AG04450 (cell line): Measurements from ENCODE around the gene PTGER3. TPM values are rescaled to one million over a fixed set of nuclear protein-coding genes. Genes with fewer than 3 reads are reported as not detected.

ENCODE experiments used
- CTCF ChIA-PET: fragments of 300-600, 350-600 bp; formaldehyde crosslinking; extraction: SDS; loops from one replicate; lab custom pipeline; 2022; ENCODE audit warnings: antibody characterized with exemption, inconsistent platforms; lab: Charles Lee
- POLR2A ChIA-PET: fragments of 350-600 bp; formaldehyde crosslinking; extraction: SDS; loops from one replicate; lab custom pipeline; 2021; ENCODE audit warnings: antibody characterized with exemption, inconsistent platforms; lab: Yijun Ruan, JAX
- DNase-seq: peaks from one replicate; pipeline ENCODE4 v3.0.0-alpha.2; 2011; ENCODE audit warnings: low read depth, low spot score
- H3K27ac ChIP-seq: one replicate; pipeline ENCODE4 v1.5.1; 2012; ENCODE audit warnings: low read depth, low read length, control low read depth
- H3K27me3 ChIP-seq: one replicate; pipeline ENCODE4 v1.6.0; 2012; ENCODE audit warnings: low read length; ENCODE audit not compliant: control insufficient read depth, insufficient read depth
- H3K4me3 ChIP-seq: 2 replicates; pipeline ENCODE4 v1.5.1; 2011; ENCODE audit warnings: mild to moderate bottlenecking, low read depth, low read length, control low read depth
- H3K9me3 ChIP-seq: 2 replicates; pipeline ENCODE4 v1.5.1; 2012; ENCODE audit warnings: low read length; ENCODE audit not compliant: control insufficient read depth, insufficient read depth
- CTCF ChIP-seq: IDR thresholded peaks from 2 replicates; pipeline ENCODE4 v1.5.1; 2011; ENCODE audit warnings: low read depth, low read length, control low read depth, inconsistent platforms
- polyA plus RNA-seq: library from polyadenylated mRNA; depleted of rRNA; stranded (reverse); fragments of >200 nt; gene quantifications from 2 replicates; pipeline ENCODE4 v1.2.3, GENCODE V29; 2011

The PTGER3 gene
- polyA plus RNA-seq, 1 experiment: not detected

- ChIA-PET CTCF (no interaction called here), POLR2A (no interaction called here)
- no peak for DNase-seq
- H3K9me3 ChIP-seq: peaks cover 9% of the 10 kb centered on the region; the same call in 1 of the 2 replicates
- peaks cover 34% of the 10 kb centered on the region for H3K27me3 ChIP-seq
- TF ChIP-seq CTCF: no peak
- no peak overlapping the region for H3K4me3 ChIP-seq
- no peak overlapping the region for H3K27ac ChIP-seq
These were observed 2.8 kb downstream of the PTGER3 start for GRCh38 chr1:71044833-71045232.

- no peak for DNase-seq
- TF ChIP-seq CTCF: no peak
- H3K4me3 ChIP-seq: no peak overlapping the region
- peaks cover 28% of the 10 kb centered on the region for H3K27me3 ChIP-seq
- H3K9me3 ChIP-seq: peaks cover 9% of the 10 kb centered on the region; the same call in 1 of the 2 replicates
- no peak overlapping the region for H3K27ac ChIP-seq
- POLR2A ChIA-PET: no interaction called here
- CTCF ChIA-PET: no interaction called here
These were observed 4.6 kb downstream of the PTGER3 start for GRCh38 chr1:71043065-71043464.

- POLR2A ChIA-PET: no interaction called here
- DNase-seq: no peak
- Histone ChIP-seq H3K27me3 (peaks cover 17% of the 10 kb centered on the region), H3K27ac (no peak overlapping the region), H3K9me3 (peaks cover 3% of the 10 kb centered on the region; the same call in 1 of the 2 replicates), H3K4me3 (no peak overlapping the region)
- CTCF ChIA-PET: no interaction called here
- no peak for TF ChIP-seq CTCF
These were observed 5.8 kb downstream of the PTGER3 start for GRCh38 chr1:71041806-71042205.

GRCh38 chr1:71039661-71040262 lies 7.9 kb downstream of the PTGER3 start:
- TF ChIP-seq CTCF: no peak
- ChIA-PET POLR2A (no interaction called here), CTCF (interaction anchor here (0.7 kb wide), 2 partner anchors 452 to 1084 kb away, joined by 3 to 4 read pairs; no protein-coding TSS in a partner anchor)
- H3K27ac ChIP-seq: no peak overlapping the region
- DNase-seq: no peak
- no peaks in the 10 kb centered on the region for H3K9me3 ChIP-seq
- H3K4me3 ChIP-seq: no peak overlapping the region
- peaks cover 4% of the 10 kb centered on the region for H3K27me3 ChIP-seq

GRCh38 chr1:71038942-71039341 lies 8.7 kb downstream of the PTGER3 start:
- Histone ChIP-seq H3K9me3 (no peaks in the 10 kb centered on the region), H3K27me3 (peaks cover 4% of the 10 kb centered on the region), H3K4me3 (no peak overlapping the region), H3K27ac (no peak overlapping the region)
- TF ChIP-seq CTCF: no peak
- ChIA-PET POLR2A (no interaction called here), CTCF (no interaction called here)
- DNase-seq: no peak
